Airway epithelial cell (primary cell): ENCODE results near the gene PTGES. TPM values are rescaled to one million over a fixed set of nuclear protein-coding genes. Genes with fewer than 3 reads are reported as not detected.

Source experiments
- total RNA-seq: library from RNA; depleted of rRNA; stranded (reverse); fragments of >200 nt; gene quantifications from 2 replicates; pipeline ENCODE4 v1.2.3, GENCODE V29; 2015

PTGES gene, protein sequence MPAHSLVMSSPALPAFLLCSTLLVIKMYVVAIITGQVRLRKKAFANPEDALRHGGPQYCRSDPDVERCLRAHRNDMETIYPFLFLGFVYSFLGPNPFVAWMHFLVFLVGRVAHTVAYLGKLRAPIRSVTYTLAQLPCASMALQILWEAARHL
- total RNA-seq = 39.3 and 40.9 TPM in 2 replicates

DNA sequence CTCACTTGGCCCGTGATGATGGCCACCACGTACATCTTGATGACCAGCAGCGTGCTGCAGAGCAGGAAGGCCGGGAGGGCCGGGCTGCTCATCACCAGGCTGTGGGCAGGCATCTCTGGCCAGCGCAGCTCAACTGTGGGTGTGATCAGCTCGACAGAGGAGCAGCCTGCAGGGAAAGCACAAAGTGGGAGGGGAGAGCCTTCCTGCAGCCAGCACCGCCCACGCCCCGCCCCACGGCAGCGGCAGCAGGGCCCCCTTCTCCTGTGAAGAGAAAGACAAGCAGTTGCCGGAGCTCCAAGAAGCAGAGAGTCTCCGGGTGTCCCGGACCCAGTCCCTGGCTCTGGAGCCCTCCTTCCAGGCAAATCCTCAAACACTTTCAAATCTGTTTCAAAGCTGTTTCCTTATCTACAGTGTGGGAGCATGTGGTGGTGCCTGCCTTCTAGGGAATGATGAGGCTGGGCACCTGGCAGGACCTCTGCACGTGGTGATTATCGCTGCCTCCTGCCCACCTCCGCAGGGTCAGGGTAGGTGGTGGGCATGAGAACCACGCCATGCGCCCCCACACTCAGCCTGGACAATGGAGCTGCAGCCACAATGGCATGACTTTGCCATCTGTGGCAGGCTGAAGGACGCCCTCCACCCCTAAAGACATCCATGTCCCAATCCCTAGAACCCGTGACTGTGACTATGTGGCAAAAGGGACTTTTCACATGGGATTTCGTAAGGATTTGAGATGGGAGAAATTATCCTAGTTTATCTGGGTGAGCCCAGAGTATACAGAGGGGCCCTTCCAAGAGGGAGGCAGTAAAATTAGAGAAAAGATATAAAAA is at the start of gene PTGES:
Gene PTGES, minus strand, starts transcription at position 143 of the 830 bp plus-strand sequence. Its CDS starts 30 bp downstream, at position 113.

Other genes starting within 250 kb of the PTGES start
- gene C9orf50, start 131.9 kb downstream of the PTGES start, total RNA-seq = not detected in 2 replicates
- 23.4 and 50.6 TPM in 2 replicates for gene NTMT1, start 126.9 kb downstream of the PTGES start, total RNA-seq
- gene ASB6, start 110.9 kb downstream of the PTGES start, total RNA-seq = 22.3 and 26.7 TPM in 2 replicates
- 0.33 and 1.2 TPM in 2 replicates for gene PRRX2, start 87.4 kb downstream of the PTGES start, total RNA-seq
- 16.9 and 30.3 TPM in 2 replicates for gene TOR1B, start 50.1 kb upstream of the PTGES start, total RNA-seq
- gene TOR1A, start 71.1 kb upstream of the PTGES start, total RNA-seq = 29.5 and 45.5 TPM in 2 replicates
- gene C9orf78, start 82.2 kb upstream of the PTGES start, total RNA-seq = 33.7 and 38.4 TPM in 2 replicates
- gene USP20, start 82.4 kb upstream of the PTGES start, total RNA-seq = 16.2 and 19.2 TPM in 2 replicates